Heart right ventricle (tissue), 16 donors: Measurements from ENCODE around the gene MZB1. TPM values are rescaled to one million over a fixed set of nuclear protein-coding genes. Genes with fewer than 3 reads are reported as not detected.
A peak's percentile ranks its signal among the peaks of the same experiment; 100 is the strongest.

Source experiments
- ATAC-seq, 8 donors: fragments of 200-7000 bp; cut with Tn5 transposase; one replicate each; pipeline ENCODE4 v1.9.1; 2020; ENCODE audit warnings: mild to moderate bottlenecking in 8 of 8, moderate library complexity in 8 of 8, moderate number of reproducible peaks in 1 of 8
- DNase-seq, 2 donors: peaks; one replicate each; pipeline ENCODE4 v3.0.0-alpha.2; 2020
- H3K27ac ChIP-seq, 10 donors: fragments of 200-600 bp; sonication (generic) in 2 of 10; one replicate each; pipeline versions ENCODE4 v1.5.0 to v1.8.0; 2020 to 2022; ENCODE audit warnings: mild to moderate bottlenecking in 3 of 10
- H3K27me3 ChIP-seq, 7 donors: fragments of 200-600 bp; one replicate each; pipeline ENCODE4 v1.8.0; 2021 to 2022; ENCODE audit warnings: mild to moderate bottlenecking in 2 of 7
- H3K36me3 ChIP-seq, 9 donors: fragments of 200-600 bp; sonication (generic) in 1 of 9; one replicate each; pipeline versions ENCODE4 v1.5.0 to v1.8.0; 2020 to 2022; ENCODE audit warnings: mild to moderate bottlenecking in 2 of 9
- H3K4me1 ChIP-seq, 9 donors: fragments of 200-600 bp; sonication (generic) in 1 of 9; one replicate each; pipeline versions ENCODE4 v1.5.0 to v1.8.0; 2020 to 2022; ENCODE audit warnings: mild to moderate bottlenecking in 4 of 9
- H3K4me3 ChIP-seq, 10 donors: fragments of 200-600 bp; sonication (generic) in 2 of 10; one replicate each; pipeline versions ENCODE4 v1.5.0 to v1.8.0; 2020 to 2022; ENCODE audit warnings: mild to moderate bottlenecking in 7 of 10, moderate library complexity in 2 of 10
- H3K9me3 ChIP-seq, 11 donors: fragments of 200-600 bp in 10 of 11; sonication (generic) in 2 of 11; one replicate each; pipeline versions ENCODE4 v1.5.0 to v1.8.0; 2013 to 2022; ENCODE audit warnings: mild to moderate bottlenecking in 2 of 11, control low read depth in 1 of 11, moderate library complexity in 1 of 11
- WGBS, 2 donors: extraction: QIAGEN DNeasy Blood & Tissue Kit; methylation state at CpG; one replicate each; pipeline ENCODE4 v1.1.7; 2013; ENCODE audit warnings: inconsistent platforms in 1 of 2; 5-methylcytosine and 5-hydroxymethylcytosine counted together
- intact Hi-C, 10 donors: fragments of 100-400 bp; cut with DNase I; formaldehyde crosslinking; loops; one replicate each; pipeline versions ENCODE4 v1.11.1 to v1.14.2; 2022
- polyA plus RNA-seq, 2 donors: library from polyadenylated mRNA; stranded (reverse); fragments of 200-250 nt; gene quantifications; one replicate each; pipeline ENCODE4 v1.2.3, GENCODE V29; 2013
- total RNA-seq, 10 donors: library from RNA; stranded (reverse); fragmentation: NEBNext Ultra II Directional in 3 of 10; extraction: Animal tissue kit (Norgen Biotek cat#: 25700) in 3 of 10; gene quantifications; one replicate each; pipeline versions ENCODE4 v1.2.1 to v1.2.4, GENCODE V29; 2021 to 2023
- TF ChIP-seq, protein P1 (sequence below), 9 donors: fragments of 200-600 bp; sonication (generic) in 2 of 9; IDR thresholded peaks; one replicate each; pipeline versions ENCODE4 v1.5.0 to v1.8.0; 2021 to 2022; ENCODE audit warnings: antibody characterized with exemption in 9 of 9, mild to moderate bottlenecking in 5 of 9, moderate library complexity in 1 of 9
- donor health status: Arrhythmogenic right ventricular cardiomyopathy.
- donor health status: ischemic (EF 13 %, LVEDD 7.1; RV severe dilation, severe dysfunction).
- donor health status: healthy with polysubstance abuse.
- donor health status: DM: no; HTN: yes; CAD: no.
- donor health status: DM: no; HTN: no; CAD: no.
- donor health status: ischemic (EF 25% LVEDD 6.9; RV normal size, moderate dysfunction).
- donor health status: ischemic (EF 25% LVEDD 5.7; RV mildly dilated, moderate dysfunction).
- donor health status: healthy.
- donor health status: DM: yes; HTN: yes; CAD: no.
- donor health status: Ischemic cardiomyopathy.
- donor health status: ischemic (EF 35%, LVEDD 5.7; RV mildly dilated, moderate dysfunction).
- donor health status: nonischemic (EF 11% LVEDD 7.7; RV severe dilation, severe dysfunction).
- donor health status: DM: yes; HTN: yes; CAD: no.
- donor health status: PGD.
- donor health status: ischemic (EF 29% LVEDD 5.4; RV normal size, mild dysfunction).
- donor health status: nonischemic (EF 23%, LVEDD 6.1; RV moderate dilation, normal function).

The MZB1 gene
- total and polyA plus RNA-seq, 12 donors: 0.28 to 6.6 (median 0.66) TPM

DNA sequence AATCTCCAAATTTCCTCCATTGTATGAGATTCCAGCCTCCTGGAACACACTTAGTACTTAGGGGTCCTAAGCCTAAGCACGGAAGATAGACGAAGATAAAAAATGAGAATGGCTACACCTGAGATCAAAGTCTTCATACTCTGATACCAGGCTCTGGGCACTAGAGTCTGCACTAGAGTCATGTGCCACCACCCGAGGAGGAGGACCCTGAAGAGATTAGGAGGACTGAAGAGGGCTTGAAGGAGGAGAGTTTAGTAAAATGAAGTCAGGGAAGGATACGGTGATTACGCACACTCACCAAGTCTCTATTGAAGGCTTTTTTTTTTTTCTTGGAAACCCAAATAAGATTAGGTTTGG lies 14.7 kb upstream of the MZB1 start:
- WGBS, 2 donors: 59% methylated on average over 5 of the region's 5 CpGs
- H3K27ac ChIP-seq: peak overlapping the region; percentile 79 to 98 (median 90)
- H3K27me3 ChIP-seq: no peaks in the 10 kb centered on the region
- DNase-seq (no peak), ATAC-seq (no peak)
- peaks cover 6 to 29% (median 16%) of the 10 kb centered on the region in 9 donors for H3K4me1 ChIP-seq
- intact Hi-C loops: no loop called here
- TF ChIP-seq, protein P1, sequence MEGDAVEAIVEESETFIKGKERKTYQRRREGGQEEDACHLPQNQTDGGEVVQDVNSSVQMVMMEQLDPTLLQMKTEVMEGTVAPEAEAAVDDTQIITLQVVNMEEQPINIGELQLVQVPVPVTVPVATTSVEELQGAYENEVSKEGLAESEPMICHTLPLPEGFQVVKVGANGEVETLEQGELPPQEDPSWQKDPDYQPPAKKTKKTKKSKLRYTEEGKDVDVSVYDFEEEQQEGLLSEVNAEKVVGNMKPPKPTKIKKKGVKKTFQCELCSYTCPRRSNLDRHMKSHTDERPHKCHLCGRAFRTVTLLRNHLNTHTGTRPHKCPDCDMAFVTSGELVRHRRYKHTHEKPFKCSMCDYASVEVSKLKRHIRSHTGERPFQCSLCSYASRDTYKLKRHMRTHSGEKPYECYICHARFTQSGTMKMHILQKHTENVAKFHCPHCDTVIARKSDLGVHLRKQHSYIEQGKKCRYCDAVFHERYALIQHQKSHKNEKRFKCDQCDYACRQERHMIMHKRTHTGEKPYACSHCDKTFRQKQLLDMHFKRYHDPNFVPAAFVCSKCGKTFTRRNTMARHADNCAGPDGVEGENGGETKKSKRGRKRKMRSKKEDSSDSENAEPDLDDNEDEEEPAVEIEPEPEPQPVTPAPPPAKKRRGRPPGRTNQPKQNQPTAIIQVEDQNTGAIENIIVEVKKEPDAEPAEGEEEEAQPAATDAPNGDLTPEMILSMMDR (IDR thresholded peaks at IDR 0.05): no peak
- no peaks in the 10 kb centered on the region for H3K9me3 ChIP-seq
- peaks cover 0 to 20% (median 0%) of the 10 kb centered on the region in 9 donors for H3K36me3 ChIP-seq
- H3K4me3 ChIP-seq: peak overlapping the region in 9 of 10 donors; percentile 36 to 59 (median 52)

DNA sequence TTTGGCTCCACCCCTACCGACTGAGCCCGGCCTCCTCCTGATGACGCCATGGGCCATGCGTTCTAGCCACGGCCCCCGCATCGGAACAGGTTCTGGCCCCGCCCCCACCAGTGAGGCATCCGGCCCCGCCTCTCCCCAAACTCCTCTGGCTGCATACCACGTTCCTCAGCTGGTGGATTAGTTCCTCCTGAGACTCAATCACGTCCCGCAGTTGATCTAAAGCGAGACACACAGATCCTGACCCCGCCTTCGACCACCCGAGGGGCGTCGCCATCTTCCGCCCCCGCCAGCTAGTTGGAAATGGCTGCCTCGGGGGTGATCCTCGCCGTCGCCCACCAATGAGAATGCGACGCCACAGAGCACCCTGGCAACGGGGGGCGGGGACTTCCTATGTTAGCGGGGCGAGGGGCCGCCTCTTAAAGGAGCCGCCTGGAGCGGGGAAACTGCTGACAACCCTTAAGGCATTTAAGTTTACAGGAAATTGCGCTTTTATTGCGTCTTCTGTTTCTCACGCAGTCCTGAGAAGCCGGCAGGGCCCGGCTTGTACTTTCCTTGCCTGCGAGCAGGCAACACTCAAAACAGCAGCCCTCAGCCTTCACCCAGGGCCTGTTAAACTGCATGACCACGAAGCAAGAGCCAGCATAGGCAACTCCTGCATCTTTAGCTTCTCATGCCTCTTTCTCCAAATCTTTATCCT lies 14.2 kb upstream of the MZB1 start, which contains the start of gene SPATA24:
Gene SPATA24 (minus strand): TSS at position 303 of the 697 bp plus-strand sequence. CDS start 29 bp downstream, at position 274.
- intact Hi-C loops: no loop called here
- DNase-seq (peak; percentile 97 to 98), ATAC-seq (peak; percentile 94 to 98 (median 97))
- Histone ChIP-seq H3K36me3 (peaks cover 0 to 22% (median 0%) of the 10 kb centered on the region in 9 donors), H3K9me3 (no peaks in the 10 kb centered on the region), H3K4me1 (peaks cover 6 to 29% (median 16%) of the 10 kb centered on the region in 9 donors), H3K4me3 (peak within 1 kb of the TSS; percentile 26 to 59 (median 52)), H3K27me3 (no peaks in the 10 kb centered on the region), H3K27ac (peak within 1 kb of the TSS; percentile 79 to 98 (median 90))
- TF ChIP-seq, protein P1 (IDR thresholded peaks at IDR 0.05): no peak
- 0 to 1% methylated on average over 41 of the region's 41 CpGs for WGBS, 2 donors

DNA sequence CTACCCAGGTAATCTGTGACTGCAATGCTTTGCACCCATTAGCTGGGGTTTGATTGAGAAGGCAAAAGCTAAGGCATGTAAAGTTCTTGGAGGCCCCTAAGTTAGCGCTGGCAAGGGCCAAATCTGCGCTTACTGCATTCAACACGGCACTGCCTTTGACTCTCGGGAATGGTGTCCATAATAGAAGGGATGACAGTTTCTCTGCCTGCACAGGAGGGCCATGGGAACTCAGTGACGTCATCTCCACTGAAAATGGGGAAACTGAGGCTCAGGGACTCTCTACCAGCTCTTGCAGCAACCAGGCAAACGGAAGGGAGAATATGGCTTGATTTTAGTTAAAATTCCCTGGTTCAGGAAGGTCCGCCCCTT lies 13.7 kb upstream of the MZB1 start:
- H3K27ac ChIP-seq: peak overlapping the region; percentile 79 to 98 (median 90)
- intact Hi-C loops: no loop called here
- H3K9me3 ChIP-seq: no peaks in the 10 kb centered on the region
- H3K36me3 ChIP-seq: peaks cover 0 to 22% (median 0%) of the 10 kb centered on the region in 9 donors
- ATAC-seq (peak in 4 of 8 donors; percentile 1 to 11 (median 6)), DNase-seq (no peak)
- TF ChIP-seq, protein P1 (IDR thresholded peaks at IDR 0.05): no peak
- H3K4me3 ChIP-seq: peak overlapping the region; percentile 26 to 59 (median 52)
- peaks cover 6 to 29% (median 16%) of the 10 kb centered on the region in 9 donors for H3K4me1 ChIP-seq
- no peaks in the 10 kb centered on the region for H3K27me3 ChIP-seq
- 19 to 20% methylated on average over 7 of the region's 7 CpGs for WGBS, 2 donors

DNA sequence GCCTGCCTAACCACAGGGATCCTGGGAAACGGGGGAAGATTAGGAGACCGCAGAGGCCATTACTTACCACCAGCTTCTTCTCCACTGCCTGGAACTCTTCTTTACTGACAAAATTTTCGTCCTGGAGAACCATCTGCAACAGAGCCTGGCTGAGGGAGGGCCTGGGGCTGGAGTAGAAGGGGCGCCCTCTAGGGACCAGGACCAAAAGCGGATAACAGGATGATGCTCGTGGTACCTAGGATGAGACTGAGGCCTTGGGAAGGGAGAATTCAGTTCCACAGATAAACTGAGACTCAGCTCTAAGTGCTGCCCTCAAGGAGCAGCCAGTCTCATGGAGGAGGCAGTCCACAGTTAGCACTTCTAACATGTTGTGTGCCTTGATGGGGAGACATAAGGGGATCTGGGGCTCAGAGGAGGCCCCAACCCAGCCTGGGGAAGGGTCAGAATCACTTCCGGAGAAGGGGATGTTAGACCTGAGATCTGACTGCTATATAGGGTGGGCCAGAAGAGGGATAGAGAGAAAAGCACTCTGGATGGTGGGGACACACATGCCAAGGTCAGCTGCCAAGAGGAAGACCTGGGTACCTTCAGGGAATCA lies 12.9 kb upstream of the MZB1 start:
- peak overlapping the region in 1 of 10 donors; percentile 57 for H3K4me3 ChIP-seq
- H3K4me1 ChIP-seq: peaks cover 6 to 37% (median 18%) of the 10 kb centered on the region in 9 donors
- intact Hi-C loops: no loop called here
- H3K27me3 ChIP-seq: no peaks in the 10 kb centered on the region
- ATAC-seq (no peak), DNase-seq (no peak)
- WGBS, 2 donors: 71% methylated on average over 7 of the region's 7 CpGs
- peaks cover 0 to 22% (median 0%) of the 10 kb centered on the region in 9 donors for H3K36me3 ChIP-seq
- H3K9me3 ChIP-seq: no peaks in the 10 kb centered on the region
- peak overlapping the region in 7 of 10 donors; percentile 83 to 98 (median 89) for H3K27ac ChIP-seq
- TF ChIP-seq, protein P1 (IDR thresholded peaks at IDR 0.05): peak in 7 of 9 donors; percentile 14 to 54 (median 38)
